Glomerular visceral epithelial cell (primary cell): Measurements from ENCODE around the gene VASN.

ENCODE experiments used
- DNase-seq: peaks from one replicate; pipeline ENCODE4 v3.0.0-alpha.2; 2016; ENCODE audit errors: extremely low spot score

VASN gene

GRCh38 chr16:4426021-4426684 is 54.5 kb downstream of the VASN start:
- DNase-seq, result no peak

- DNase-seq, result no peak
Observed at GRCh38 chr16:4426722-4427372, 55.2 kb downstream of the VASN start.

GRCh38 chr16:4428500-4428899 is 56.9 kb downstream of the VASN start:
- DNase-seq, result no peak

- DNase-seq, result no peak
Observed at GRCh38 chr16:4431023-4431422, 59.4 kb downstream of the VASN start.
